HG02852 (cell line): Measurements from ENCODE around the gene CLASP1.
"Not testable (repeated sequence)": the region's sequence is repeated elsewhere in the genome, so short reads cannot be mapped to it uniquely, and the experiment has no call there.

Source experiments
- ATAC-seq: cut with Tn5 transposase; IDR thresholded peaks from one replicate; pipeline ENCODE4 v1.9.1; 2021; ENCODE audit warnings: mild to moderate bottlenecking, moderate library complexity; ENCODE audit not compliant: unreplicated experiment

CLASP1 gene

GRCh38 chr2:121479882-121480522 is 169.3 kb downstream of the CLASP1 start:
- ATAC-seq = no peak

DNA sequence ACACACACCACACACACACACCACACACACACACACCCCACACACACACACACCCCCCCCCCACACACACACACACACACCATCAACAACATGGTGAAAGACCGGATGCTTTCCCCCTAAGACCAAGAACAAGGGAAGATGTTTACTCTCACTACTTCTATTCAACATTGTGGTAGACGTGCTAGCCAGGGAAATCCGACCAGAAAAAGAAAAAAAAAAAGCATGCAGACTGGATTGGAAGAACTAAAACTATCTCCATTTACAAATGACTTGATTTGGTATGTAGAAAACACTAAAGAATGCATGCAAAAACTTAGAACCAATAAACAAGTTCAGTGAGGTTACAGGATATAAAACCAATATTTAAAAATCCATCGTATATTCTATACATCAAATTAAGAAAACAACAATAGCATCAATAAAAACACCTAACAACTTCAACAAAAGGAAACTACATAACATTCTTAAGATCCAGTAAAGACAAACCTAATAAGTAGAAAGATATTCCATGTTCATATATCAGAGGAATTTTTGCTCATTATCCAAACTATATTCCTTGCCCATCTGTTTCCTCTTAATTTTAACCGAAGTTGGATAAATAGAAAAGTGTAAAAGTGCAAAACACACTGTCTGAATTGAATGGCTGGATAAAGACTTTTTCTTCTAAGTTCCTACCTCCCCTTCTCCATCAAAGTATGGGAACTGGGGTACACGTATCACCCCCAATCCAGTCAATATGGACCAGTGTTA is 170.1 kb downstream of the CLASP1 start:
- ATAC-seq = no peak

DNA sequence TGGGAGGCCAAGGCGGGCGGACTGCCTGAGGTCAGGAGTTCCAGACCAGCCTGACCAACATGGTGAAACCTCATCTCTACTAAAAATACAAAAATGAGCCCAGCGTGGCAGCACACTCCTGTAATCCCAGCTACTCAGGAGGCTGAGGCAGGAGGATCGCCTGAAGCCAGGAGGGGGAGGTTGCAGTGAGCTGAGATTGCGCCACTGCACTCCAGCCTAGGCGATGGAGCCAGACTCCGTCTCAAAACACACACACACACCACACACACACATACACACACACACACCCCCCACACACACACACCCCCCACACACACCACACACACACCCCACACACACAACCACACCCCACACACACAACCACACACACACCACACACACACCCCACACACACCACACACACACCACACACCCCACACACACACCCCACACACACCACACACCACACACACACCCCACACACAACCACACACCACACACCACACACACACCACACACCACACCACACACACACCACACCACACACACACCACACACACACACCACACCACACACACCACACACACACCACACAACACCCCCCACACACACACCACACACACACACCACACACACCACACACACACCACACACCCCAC is 170.8 kb downstream of the CLASP1 start:
- not testable (repeated sequence) for ATAC-seq

- ATAC-seq = no peak
These were observed 172.6 kb downstream of the CLASP1 start for GRCh38 chr2:121476684-121477083.

GRCh38 chr2:121475811-121476571 is 173.3 kb downstream of the CLASP1 start:
- no peak for ATAC-seq

DNA sequence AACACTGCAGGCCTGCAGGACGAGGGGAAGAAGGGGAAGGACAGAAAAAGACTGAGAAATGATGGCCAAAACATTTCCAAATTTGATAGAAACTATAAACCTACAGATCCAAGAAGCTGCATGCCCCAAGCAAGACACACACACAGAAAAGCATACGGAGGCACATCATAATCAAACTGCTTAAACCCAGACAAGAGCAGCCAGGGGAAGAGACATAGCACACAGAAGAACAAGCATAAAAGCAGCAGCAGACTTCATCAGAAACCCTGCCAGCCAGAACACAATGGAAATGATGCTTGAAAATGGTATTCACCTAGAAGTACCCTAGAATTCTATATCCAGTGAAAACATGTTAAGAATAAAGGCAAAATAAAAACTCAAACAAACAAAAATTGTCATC is 175.8 kb downstream of the CLASP1 start:
- no peak for ATAC-seq

DNA sequence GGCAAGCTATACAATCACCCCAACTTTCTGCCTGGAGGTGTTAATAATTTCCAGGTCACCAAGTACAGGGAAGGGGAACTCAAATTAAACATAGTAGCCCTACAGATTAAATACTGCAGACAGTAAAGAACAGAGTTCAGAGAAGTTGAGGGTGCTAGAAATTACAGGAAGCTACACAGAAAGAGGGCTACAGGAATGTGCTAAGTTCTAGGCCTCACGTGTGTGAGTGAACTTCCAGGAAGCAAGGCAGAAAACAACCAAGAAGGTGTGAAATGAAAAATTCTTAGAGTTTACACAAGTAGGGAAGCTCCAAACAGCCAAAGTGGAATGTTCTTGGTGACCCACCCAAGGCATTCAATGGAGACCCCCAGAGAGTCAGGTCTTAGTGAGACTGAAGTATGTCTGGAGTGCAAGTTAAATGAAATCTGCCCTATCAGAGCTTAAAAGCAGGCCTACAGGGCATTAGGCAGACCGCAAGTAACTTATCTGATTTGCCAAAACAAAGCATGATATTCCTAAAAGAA is 176.7 kb downstream of the CLASP1 start:
- no peak for ATAC-seq

DNA sequence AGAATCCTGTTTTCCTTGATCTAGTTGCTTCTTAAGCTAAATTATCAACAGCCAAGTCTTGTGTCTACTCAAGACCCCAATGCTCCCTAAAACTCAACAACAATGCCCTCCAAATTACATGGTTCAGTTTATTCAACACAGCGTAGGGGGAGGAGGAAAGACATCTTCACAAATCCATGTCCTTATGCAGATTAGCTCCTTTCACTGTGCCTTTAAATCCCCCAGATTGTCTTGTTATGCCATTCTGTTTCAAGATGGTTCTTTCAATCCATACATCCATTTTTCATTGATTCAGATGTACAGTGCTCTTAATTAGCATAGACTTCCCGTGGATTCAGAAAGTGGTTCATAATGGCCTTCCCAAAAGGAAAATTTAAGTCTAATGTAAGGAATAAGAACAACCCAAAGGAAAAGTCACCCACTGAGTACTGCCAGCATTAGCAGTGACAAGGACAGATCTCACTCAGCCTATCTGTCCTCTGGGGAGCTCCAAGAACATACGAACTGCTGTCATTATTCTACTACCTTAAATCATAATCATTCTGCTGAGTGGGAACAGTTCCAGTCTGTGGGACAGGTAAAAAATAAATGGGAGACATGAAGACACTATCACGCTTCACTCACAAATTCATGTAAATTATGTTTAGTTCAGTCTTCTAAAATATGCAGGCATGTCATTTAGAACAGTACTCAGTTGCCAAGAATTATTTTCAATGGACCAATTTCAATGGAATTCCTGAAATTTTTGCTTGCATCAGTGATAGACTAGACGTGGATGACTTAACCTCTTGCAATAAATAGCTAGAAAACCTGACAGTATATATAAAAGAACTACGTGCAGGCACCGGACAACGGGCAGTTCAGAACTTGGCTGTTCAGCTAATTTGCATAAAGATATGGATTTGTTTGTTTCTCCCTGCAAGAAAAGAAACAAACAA is 177.5 kb downstream of the CLASP1 start:
- no peak for ATAC-seq

DNA sequence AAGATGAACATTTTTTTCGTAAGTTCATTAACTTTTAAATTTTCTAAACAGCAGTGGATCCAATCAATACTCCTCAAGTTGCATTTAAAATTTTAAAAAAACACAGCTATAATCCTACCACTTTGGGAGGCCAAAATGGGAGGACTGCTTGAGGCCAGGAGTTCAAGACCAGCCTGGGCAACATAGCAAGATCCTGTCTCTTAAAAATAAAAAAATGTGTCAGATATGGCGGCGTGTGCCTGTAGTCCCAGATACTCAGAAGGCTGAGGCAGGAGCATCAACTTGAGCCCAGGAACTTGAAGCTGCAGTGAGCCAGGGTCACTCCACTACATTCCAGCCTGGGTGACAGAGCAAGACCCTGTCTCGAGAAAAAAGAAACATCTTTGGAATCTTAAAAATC is 178.3 kb downstream of the CLASP1 start:
- no peak for ATAC-seq

DNA sequence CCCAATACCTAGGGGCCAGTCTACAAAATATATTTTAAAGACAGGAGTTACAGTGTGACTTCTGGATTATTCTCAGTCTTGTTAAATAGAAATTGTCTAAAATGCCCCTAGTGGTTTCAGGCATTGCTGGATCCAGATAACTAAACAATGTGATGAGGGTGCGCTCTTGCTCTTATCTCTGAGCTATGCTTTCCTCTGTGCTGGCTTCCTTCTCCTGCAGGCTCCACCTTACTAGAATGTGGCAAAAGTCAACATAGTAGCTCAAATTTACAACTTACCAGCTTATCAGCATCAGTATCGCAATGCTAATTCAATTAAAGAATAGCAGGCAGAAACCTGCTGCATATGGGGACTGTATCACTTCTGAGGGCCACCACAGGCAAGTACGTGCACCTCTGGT is 179.9 kb downstream of the CLASP1 start:
- no peak for ATAC-seq

DNA sequence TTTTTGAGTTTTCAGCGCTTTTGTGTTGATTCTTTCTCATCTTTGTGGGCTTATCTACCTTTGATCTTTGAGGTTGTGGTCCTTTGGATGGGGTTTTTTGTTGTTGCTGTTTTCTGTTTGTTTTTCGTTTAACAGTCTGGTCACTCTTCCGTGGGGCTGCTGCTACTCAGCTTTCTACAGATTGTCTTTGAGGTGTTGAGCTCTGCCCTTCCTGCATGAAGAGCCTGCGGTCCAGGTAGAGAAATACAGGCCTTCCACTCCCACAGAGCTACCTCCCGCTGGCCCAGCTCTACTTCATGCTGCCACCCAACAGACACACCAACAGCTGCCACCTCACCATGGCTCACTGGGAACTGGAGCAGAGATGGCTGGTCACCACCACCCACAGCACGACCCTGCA is 180.3 kb downstream of the CLASP1 start:
- no peak for ATAC-seq

DNA sequence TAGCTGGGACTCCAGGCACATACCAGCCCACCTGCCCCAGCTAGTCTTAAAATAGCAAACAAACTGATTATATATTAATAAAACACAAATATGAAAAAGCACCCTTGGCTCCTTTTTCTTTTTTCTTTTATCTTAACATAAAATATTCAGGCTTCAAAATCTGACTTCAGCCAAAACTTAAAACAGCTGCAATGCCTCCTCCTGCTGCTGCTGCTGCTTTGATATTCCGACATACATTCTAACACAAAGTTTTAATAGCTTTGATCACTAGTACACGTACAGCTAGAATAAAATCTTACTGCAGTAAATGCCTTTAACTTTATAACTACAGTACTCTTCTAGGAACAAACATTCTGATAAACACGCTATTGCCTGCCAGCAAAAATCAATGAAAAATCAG is 190.0 kb downstream of the CLASP1 start:
- no peak for ATAC-seq

DNA sequence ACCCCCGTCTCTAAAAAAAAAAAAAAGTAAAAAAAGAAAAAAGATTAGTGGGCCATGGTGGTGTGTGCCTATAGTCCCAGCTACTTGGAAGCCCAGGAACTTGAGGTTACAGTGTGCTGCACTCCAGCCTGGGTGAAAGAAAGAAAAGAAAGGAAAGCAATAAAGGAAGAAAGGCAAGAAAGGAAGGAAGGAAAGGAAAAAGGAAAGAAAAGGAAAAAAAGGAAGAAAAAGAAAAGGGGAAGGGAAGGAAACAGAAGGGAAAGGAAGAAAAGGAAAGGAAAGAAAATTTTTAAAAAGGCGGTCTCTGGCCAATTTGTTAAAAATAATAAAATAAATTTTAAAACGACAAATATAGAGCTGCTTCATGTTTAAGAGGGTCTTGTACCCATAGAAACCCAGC is 192.9 kb downstream of the CLASP1 start:
- no peak for ATAC-seq

DNA sequence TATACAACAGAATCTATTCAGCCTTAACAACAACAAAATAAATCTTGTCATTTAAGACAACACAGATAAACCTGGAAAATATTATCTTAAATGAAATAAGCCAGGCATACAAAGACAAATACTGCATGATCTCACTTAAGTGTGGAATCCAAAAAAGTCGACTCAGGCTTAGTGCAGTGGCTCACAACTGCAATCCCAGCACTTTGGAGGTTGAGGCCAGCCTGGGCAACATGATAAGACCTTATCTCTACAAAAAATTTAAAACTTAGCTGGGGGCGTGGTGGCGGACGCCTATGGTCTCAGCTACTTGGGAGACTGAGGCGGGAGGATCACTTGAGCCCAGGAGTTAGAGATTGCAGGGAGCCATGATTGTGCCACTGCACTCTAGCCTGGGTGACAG is 193.8 kb downstream of the CLASP1 start:
- ATAC-seq = no peak

DNA sequence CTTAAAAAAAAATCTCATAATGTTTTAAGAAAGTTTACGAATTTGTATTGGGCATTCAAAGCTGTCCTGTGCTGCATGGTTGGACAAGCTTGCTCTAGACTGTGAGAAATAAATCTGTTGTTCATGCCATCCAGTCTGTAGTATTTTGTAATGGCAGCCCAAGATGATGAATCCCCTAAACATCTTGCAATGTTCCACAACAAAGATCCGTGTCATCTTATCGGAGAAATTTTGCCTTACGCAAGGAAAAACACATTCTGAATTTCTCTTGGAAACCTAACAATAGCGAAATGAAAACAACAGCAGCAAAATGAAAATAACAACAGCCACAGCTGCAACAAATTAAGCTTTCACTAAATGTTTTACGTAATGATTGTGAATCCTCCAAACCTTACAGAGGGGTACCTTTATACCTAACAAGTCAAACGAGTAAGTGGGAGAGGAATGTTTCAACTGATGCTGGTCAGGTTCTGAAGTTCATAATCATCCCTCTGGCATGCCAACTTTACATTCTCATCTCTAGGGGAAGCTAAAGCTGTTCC is 194.6 kb downstream of the CLASP1 start:
- no peak for ATAC-seq

GRCh38 chr2:121451398-121451797 is 197.9 kb downstream of the CLASP1 start:
- ATAC-seq = no peak

- ATAC-seq = no peak
These were observed 199.0 kb downstream of the CLASP1 start for GRCh38 chr2:121450301-121450700.

DNA sequence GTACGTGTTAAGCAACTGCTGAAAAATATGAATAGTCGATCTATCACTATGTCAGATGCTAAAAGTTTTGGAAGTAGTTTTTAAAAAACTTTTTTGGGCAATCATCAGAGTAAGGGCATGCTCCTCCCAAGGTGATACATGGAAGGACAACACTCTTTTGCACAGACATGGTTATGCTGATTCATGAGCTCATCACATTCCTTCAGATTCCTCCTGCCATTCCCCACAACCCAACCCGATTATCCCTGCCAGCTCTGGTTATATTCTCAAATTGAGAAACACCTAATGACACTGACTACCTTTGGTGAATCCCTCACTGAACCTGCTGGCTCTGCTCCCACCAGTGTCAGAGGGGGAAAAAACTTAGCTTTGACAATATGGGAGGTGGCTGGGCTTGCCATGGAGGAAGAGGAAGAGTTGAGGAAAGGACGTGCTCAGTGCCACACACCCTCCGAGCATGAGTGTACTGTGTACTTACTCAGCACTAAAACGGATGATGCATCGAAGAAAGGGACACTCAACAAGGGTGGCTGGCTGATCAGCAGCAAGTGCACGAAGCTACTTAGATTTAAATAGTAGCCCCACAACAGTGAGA is 202.5 kb downstream of the CLASP1 start:
- ATAC-seq = no peak

DNA sequence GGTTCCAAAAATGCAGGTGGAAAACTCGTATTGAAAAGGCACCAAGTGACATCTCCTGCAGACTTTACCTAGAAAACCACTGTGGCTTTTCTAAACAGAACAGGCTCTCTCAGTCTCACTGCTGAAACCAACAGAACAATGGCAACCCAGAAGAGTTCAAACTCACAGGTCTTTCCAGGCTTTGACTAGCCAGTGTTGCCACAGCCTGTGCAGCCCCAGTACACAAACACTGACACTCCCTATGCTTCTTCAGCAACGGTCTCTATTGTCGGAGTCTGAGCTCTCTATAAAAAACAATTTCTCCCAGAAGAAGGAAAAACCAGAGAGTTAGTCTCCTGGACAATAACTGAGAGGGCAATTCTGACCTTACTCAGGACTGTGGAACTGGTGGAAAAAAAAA is 206.4 kb downstream of the CLASP1 start:
- no peak for ATAC-seq
